K562 (cell line): Measurements from ENCODE around the gene PRR23E. TPM values are rescaled to one million over a fixed set of nuclear protein-coding genes. Genes with fewer than 3 reads are reported as not detected.

Experiments
- ATAC-seq: fragments of 200-7000 bp; cut with Tn5 transposase; 3 replicates; pipeline ENCODE4 v1.9.1; 2020; ENCODE audit warnings: moderate library complexity
- BruUV-seq: library from RNA; stranded (reverse); fragments of 400-500 nt; replicated peaks from 2 replicates; lab custom pipeline; 2021; lab: Mats Ljungman, UMichigan
- CTCF ChIA-PET: fragments of 300-600 bp; formaldehyde crosslinking; extraction: SDS; loops from one replicate; lab custom pipeline; 2021; ENCODE audit warnings: low intra/inter-chr PET ratio; lab: Yijun Ruan, JAX
- POLR2A ChIA-PET: fragments of 300-600, 350-650 bp; sonication (Branson Sonifier 250); formaldehyde crosslinking; extraction: SDS; loops from one replicate; lab custom pipeline; 2021; ENCODE audit warnings: antibody characterized with exemption, inconsistent platforms; lab: Yijun Ruan, JAX
- DNase-seq, 4 experiments: peaks; one replicate each; pipeline versions ENCODE4 v3.0.0 to v3.0.0-alpha.2; 2011 to 2018; ENCODE audit warnings: low spot score in 3 of 4, mixed read lengths in 3 of 4; ENCODE audit errors: extremely low read depth in 1 of 4
- FAIRE-seq: peaks from 2 replicates; lab custom pipeline; 2011; peaks lifted over from hg19 to GRCh38; lab: Jason Lieb, UNC
- H2AFZ ChIP-seq: 2 replicates; pipeline ENCODE4 v1.6.0; 2011; ENCODE audit warnings: low read depth, low read length, control low read depth, inconsistent platforms
- H3K27ac ChIP-seq: fragments of 200-600 bp; 3 replicates; pipeline ENCODE4 v1.8.0; 2011; ENCODE audit warnings: low read depth, mild to moderate bottlenecking, control low read depth, inconsistent platforms, low read length, moderate library complexity, mixed read lengths; ENCODE audit errors: extremely low read depth
- H3K27me3 ChIP-seq, 2 experiments: fragments of 300-600 bp in 1 of 2; 2 replicates in 1 of 2; 3 replicates in 1 of 2; pipeline versions ENCODE4 v1.6.0 to v1.8.0; 2011; ENCODE audit warnings: inconsistent platforms in 2 of 2, low read length in 2 of 2, mild to moderate bottlenecking in 1 of 2, mixed read lengths in 1 of 2, moderate library complexity in 1 of 2; ENCODE audit not compliant: control insufficient read depth in 2 of 2, insufficient read depth in 2 of 2
- H3K36me3 ChIP-seq: fragments of 300-600 bp; 3 replicates; pipeline ENCODE4 v1.8.0; 2011; ENCODE audit warnings: mild to moderate bottlenecking, low read length, inconsistent platforms; ENCODE audit not compliant: control insufficient read depth, insufficient read depth
- H3K4me1 ChIP-seq, 2 experiments: fragments of 200-600 bp in 1 of 2; replicated peaks in 1 of 2; 2 replicates in 1 of 2; 3 replicates in 1 of 2; pipeline versions ENCODE4 v1.5.1 to v1.8.0; 2011; ENCODE audit warnings: inconsistent platforms in 2 of 2, low read length in 2 of 2, mild to moderate bottlenecking in 1 of 2, mixed read lengths in 1 of 2, moderate library complexity in 1 of 2; ENCODE audit not compliant: control insufficient read depth in 2 of 2, insufficient read depth in 2 of 2
- H3K4me2 ChIP-seq: 2 replicates; pipeline ENCODE4 v1.6.1; 2011; ENCODE audit warnings: low read length, control low read depth, inconsistent platforms, mixed read lengths; ENCODE audit not compliant: insufficient read depth
- H3K4me3 ChIP-seq: fragments of 200-600 bp; sonication (generic), shearing (Covaris generic); 2 replicates; pipeline ENCODE4 v1.5.1; 2016; ENCODE audit warnings: control low read depth, inconsistent platforms
- H3K79me2 ChIP-seq: fragments of 200-600 bp; 3 replicates; pipeline ENCODE4 v1.8.0; 2011; ENCODE audit warnings: low read length, inconsistent platforms; ENCODE audit not compliant: control insufficient read depth, insufficient read depth
- H3K9ac ChIP-seq, 2 experiments: 2 replicates each; pipeline versions ENCODE4 v1.6.0 to v1.6.1; 2011; ENCODE audit warnings: low read depth in 2 of 2, low read length in 2 of 2, control low read depth in 1 of 2, inconsistent platforms in 1 of 2, mild to moderate bottlenecking in 1 of 2, mixed read lengths in 1 of 2; ENCODE audit not compliant: insufficient read depth in 1 of 2
- H3K9me1 ChIP-seq: one replicate; pipeline ENCODE4 v1.6.0; 2011; ENCODE audit warnings: inconsistent platforms, mild to moderate bottlenecking, low read length, moderate library complexity; ENCODE audit not compliant: control insufficient read depth, insufficient read depth
- H3K9me3 ChIP-seq: replicated peaks from 2 replicates; pipeline ENCODE4 v1.5.1; 2011; ENCODE audit warnings: low read depth, low read length, inconsistent platforms; ENCODE audit not compliant: control insufficient read depth, insufficient read depth
- H4K20me1 ChIP-seq: replicated peaks from 2 replicates; pipeline ENCODE4 v1.6.1; 2011; ENCODE audit warnings: low read length, inconsistent platforms, mixed read lengths; ENCODE audit not compliant: control insufficient read depth, insufficient read depth
- BACH1 ChIP-seq: fragments of 200-800 bp; sonication (Bioruptor generic); IDR thresholded peaks from 2 replicates; pipeline ENCODE4 v1.6.1; 2016; ENCODE audit warnings: missing genetic modification characterization, missing compliant biosample characterization
- BMI1 ChIP-seq: fragments of 150-350 bp; IDR thresholded peaks from 2 replicates; pipeline ENCODE4 v1.6.1; 2014; ENCODE audit warnings: low read length
- ESRRB ChIP-seq: fragments of 250-450 bp; sonication (Bioruptor Pico); IDR thresholded peaks from 2 replicates; pipeline ENCODE4 v1.5.0; 2020; ENCODE audit warnings: mild to moderate bottlenecking, moderate library complexity, borderline replicate concordance
- GTF2F1 ChIP-seq: IDR thresholded peaks from 2 replicates; pipeline ENCODE4 v1.6.1; 2011; ENCODE audit warnings: low read depth, low read length, improper control_type of control experiment
- JUND ChIP-seq, 2 experiments: IDR thresholded peaks; 2 replicates in 1 of 2; 3 replicates in 1 of 2; pipeline ENCODE4 v1.6.1; 2011; ENCODE audit warnings: borderline replicate concordance in 2 of 2, low read depth in 2 of 2, low read length in 2 of 2, improper control_type of control experiment in 1 of 2, missing biosample characterization in 1 of 2, missing genetic modification characterization in 1 of 2, missing genetic modification reagents in 1 of 2
- NEUROD1 ChIP-seq: fragments of 150-350 bp; IDR thresholded peaks from 2 replicates; pipeline ENCODE4 v1.6.1; 2014; ENCODE audit warnings: borderline replicate concordance, low read length, low read depth; ENCODE audit not compliant: partially characterized antibody
- PML ChIP-seq: IDR thresholded peaks from 2 replicates; pipeline ENCODE4 v1.6.1; 2012; ENCODE audit warnings: low read length, inconsistent platforms
- RAD51 ChIP-seq: fragments of 450-650 bp; IDR thresholded peaks from 2 replicates; pipeline ENCODE4 v1.7.1; 2016; ENCODE audit warnings: low read depth, mild to moderate bottlenecking, borderline replicate concordance
- RNF2 ChIP-seq: sonication (generic); IDR thresholded peaks from 2 replicates; pipeline ENCODE4 v1.6.1; 2016
- TAF7 ChIP-seq: fragments of 450-650 bp; IDR thresholded peaks from 2 replicates; pipeline ENCODE4 v1.6.1; 2016; ENCODE audit warnings: missing genetic modification characterization, missing compliant biosample characterization
- TAL1 ChIP-seq: fragments of 450-650 bp; IDR thresholded peaks from 2 replicates; pipeline ENCODE4 v1.6.1; 2016; ENCODE audit warnings: mild to moderate bottlenecking
- WGBS: fragments of 100-300 bp; shearing (Covaris generic); methylation state at CpG from one replicate; pipeline ENCODE4 v1.1.6; 2016; ENCODE audit warnings: low coverage, mixed read lengths; ENCODE audit not compliant: insufficient coverage; ENCODE audit errors: missing lambda C conversion rate; 5-methylcytosine and 5-hydroxymethylcytosine counted together
- in situ Hi-C: fragments of 300-500 bp; cut with MboI; formaldehyde crosslinking; loops from 4 replicates; pipeline ENCODE4 v1.15.0; 2018; ENCODE audit warnings: inconsistent platforms, mixed read lengths
- intact Hi-C: fragments of 100-400 bp; cut with micrococcal nuclease; formaldehyde crosslinking; loops from 2 replicates; pipeline ENCODE4 v1.14.2; 2022
- polyA plus RNA-seq, 8 experiments: library from polyadenylated mRNA; depleted of rRNA in 4 of 8; stranded (reverse) in 5 of 8; unstranded in 3 of 8; fragments of >200 nt; fragmentation: Nextera tagmentation in 2 of 8; fragmentation: Illumina TruSeq in 1 of 8; extraction: Ambion mirVana in 2 of 8; extraction: Trizol in 1 of 8; gene quantifications; 2 replicates each; pipeline versions ENCODE4 v1.2.1 to v1.2.3, GENCODE V29; 2011 to 2014; ENCODE audit warnings: inconsistent platforms in 1 of 8, missing spikeins in 1 of 8
- total RNA-seq, 7 experiments: library from RNA; depleted of rRNA in 6 of 7; stranded (reverse); fragments of >200 nt in 6 of 7; fragmentation: Illumina TruSeq in 2 of 7; extraction: Trizol in 2 of 7; gene quantifications; 2 replicates each; pipeline versions ENCODE4 v1.2.1 to v1.2.3, GENCODE V29; 2011 to 2021; ENCODE audit warnings: low replicate concordance in 1 of 7
- TF ChIP-seq, protein P1 (sequence below): fragments of 450-650 bp; IDR thresholded peaks from 2 replicates; pipeline ENCODE4 v1.6.1; 2014; ENCODE audit warnings: low read depth, mild to moderate bottlenecking, moderate library complexity, borderline replicate concordance
- TF ChIP-seq, protein P2 (sequence below): fragments of 450-650 bp; formaldehyde crosslinking; IDR thresholded peaks from 2 replicates; pipeline ENCODE4 v1.4.0; 2020; ENCODE audit warnings: mild to moderate bottlenecking, mixed read lengths

PRR23E gene
- total and polyA plus RNA-seq, 9 of the 15 experiments (the other 6 are each of a cell fraction or from before 2014, with no cell fraction given) = not detected

DNA sequence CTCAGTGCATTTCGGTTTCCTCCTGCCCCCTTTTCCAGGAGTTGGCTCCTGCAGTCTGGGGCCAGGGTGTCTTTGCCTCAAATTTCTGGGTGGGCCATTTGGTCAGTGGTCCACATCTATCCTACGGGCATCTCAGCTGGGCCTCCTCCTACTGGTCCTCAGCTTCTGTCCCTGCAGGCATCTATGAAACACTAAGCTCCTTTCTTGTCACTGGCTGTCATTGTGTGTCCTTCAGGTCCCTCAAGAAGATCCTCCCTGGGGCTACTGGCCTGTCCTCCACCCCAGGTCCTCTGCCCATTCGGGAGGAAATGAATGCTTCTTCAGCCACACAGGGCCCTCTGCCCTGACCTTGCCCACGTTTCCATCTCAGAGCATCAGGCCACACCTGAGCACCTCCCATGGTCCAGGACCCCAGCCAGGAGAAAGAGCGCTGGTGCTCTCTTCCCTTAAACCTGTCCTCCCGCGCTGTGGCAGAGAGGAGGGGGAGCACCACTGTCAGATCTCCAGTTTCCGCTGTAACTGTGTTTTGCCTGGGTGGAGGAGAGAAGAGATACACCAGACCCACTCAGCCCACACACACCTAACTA lies 1.8 kb downstream of the PRR23E start:
- no peak for TF ChIP-seq TAL1
- no peak for TF ChIP-seq BMI1
- no peak for TF ChIP-seq PML
- no peak for TF ChIP-seq RAD51
- TF ChIP-seq JUND (IDR thresholded peaks at IDR 0.05; ENCODE audit: borderline replicate concordance, low read depth, low read length) = no peak
- no peak for TF ChIP-seq JUND (tag; IDR thresholded peaks at IDR 0.05; ENCODE audit: borderline replicate concordance, low read depth, low read length)
- no peak for TF ChIP-seq TAF7 (tag)
- no peak for TF ChIP-seq NEUROD1
- no peak for TF ChIP-seq GTF2F1
- TF ChIP-seq, protein P1, sequence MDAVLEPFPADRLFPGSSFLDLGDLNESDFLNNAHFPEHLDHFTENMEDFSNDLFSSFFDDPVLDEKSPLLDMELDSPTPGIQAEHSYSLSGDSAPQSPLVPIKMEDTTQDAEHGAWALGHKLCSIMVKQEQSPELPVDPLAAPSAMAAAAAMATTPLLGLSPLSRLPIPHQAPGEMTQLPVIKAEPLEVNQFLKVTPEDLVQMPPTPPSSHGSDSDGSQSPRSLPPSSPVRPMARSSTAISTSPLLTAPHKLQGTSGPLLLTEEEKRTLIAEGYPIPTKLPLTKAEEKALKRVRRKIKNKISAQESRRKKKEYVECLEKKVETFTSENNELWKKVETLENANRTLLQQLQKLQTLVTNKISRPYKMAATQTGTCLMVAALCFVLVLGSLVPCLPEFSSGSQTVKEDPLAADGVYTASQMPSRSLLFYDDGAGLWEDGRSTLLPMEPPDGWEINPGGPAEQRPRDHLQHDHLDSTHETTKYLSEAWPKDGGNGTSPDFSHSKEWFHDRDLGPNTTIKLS = no peak
- TF ChIP-seq BACH1 (tag) = no peak
- no peak for TF ChIP-seq ESRRB (CRISPR knock-in tag)
- TF ChIP-seq, protein P2, sequence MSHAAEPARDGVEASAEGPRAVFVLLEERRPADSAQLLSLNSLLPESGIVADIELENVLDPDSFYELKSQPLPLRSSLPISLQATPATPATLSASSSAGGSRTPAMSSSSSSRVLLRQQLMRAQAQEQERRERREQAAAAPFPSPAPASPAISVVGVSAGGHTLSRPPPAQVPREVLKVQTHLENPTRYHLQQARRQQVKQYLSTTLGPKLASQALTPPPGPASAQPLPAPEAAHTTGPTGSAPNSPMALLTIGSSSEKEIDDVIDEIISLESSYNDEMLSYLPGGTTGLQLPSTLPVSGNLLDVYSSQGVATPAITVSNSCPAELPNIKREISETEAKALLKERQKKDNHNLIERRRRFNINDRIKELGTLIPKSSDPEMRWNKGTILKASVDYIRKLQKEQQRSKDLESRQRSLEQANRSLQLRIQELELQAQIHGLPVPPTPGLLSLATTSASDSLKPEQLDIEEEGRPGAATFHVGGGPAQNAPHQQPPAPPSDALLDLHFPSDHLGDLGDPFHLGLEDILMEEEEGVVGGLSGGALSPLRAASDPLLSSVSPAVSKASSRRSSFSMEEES (CRISPR knock-in tag) = no peak
- no peak for TF ChIP-seq RNF2
- no peaks in the 10 kb centered on the region for H3K79me2 ChIP-seq
- no peaks in the 10 kb centered on the region for H3K4me1 ChIP-seq
- in situ Hi-C loops = no loop called here
- no peaks in the 10 kb centered on the region for H3K36me3 ChIP-seq
- no peak overlapping the region for H3K27ac ChIP-seq
- CTCF ChIA-PET = no interaction called here
- no peak for DNase-seq
- H3K9ac ChIP-seq = no peak overlapping the region
- WGBS = 3% methylated on average over 7 of the region's 8 CpGs
- ATAC-seq = no peak
- no peaks in the 10 kb centered on the region for H3K9me1 ChIP-seq
- no peaks in the 10 kb centered on the region for H3K9me3 ChIP-seq
- intact Hi-C loops = no loop called here
- H3K4me2 ChIP-seq = no peak overlapping the region
- FAIRE-seq = no peak
- no peak overlapping the region for H3K4me3 ChIP-seq
- POLR2A ChIA-PET = no interaction called here
- H4K20me1 ChIP-seq = no peaks in the 10 kb centered on the region
- no peaks in the 10 kb centered on the region; a peak in 1 of 5 replicates for H3K27me3 ChIP-seq
- no peak overlapping the region for H2AFZ ChIP-seq
- no TSS peak for BruUV-seq
